Smooth muscle cell (in vitro differentiated cells): Measurements from ENCODE around the gene SPRR5. TPM values are rescaled to one million over a fixed set of nuclear protein-coding genes. Genes with fewer than 3 reads are reported as not detected.

Experiments used
- DNase-seq: peaks from one replicate; lab custom pipeline; 2025; ENCODE audit not compliant: unreplicated experiment; lab: John Stamatoyannopoulos, UW
- H2AFZ ChIP-seq: fragments of 200-600 bp; sonication (generic); 2 replicates; pipeline ENCODE4 v1.6.0; 2016; ENCODE audit warnings: antibody characterized with exemption, low read depth, mild to moderate bottlenecking
- H3F3A ChIP-seq: fragments of 200-600 bp; sonication (generic); 2 replicates; pipeline ENCODE4 v1.6.0; 2017; ENCODE audit warnings: antibody characterized with exemption, low read depth
- H3K27ac ChIP-seq: fragments of 200-600 bp; sonication (generic); 2 replicates; pipeline ENCODE4 v1.5.1; 2016; ENCODE audit warnings: low read depth, mild to moderate bottlenecking
- H3K27me3 ChIP-seq: fragments of 200-600 bp; sonication (generic); 2 replicates; pipeline ENCODE4 v1.6.1; 2016; ENCODE audit warnings: low read depth, mild to moderate bottlenecking
- H3K36me3 ChIP-seq: fragments of 200-600 bp; sonication (generic); 2 replicates; pipeline ENCODE4 v1.5.1; 2016; ENCODE audit warnings: low read depth
- H3K4me1 ChIP-seq: fragments of 200-600 bp; sonication (generic); 2 replicates; pipeline ENCODE4 v1.5.1; 2016; ENCODE audit warnings: low read depth
- H3K4me2 ChIP-seq: fragments of 200-600 bp; sonication (generic); 2 replicates; pipeline ENCODE4 v1.6.0; 2016; ENCODE audit warnings: mild to moderate bottlenecking
- H3K4me3 ChIP-seq: fragments of 200-600 bp; sonication (generic); 2 replicates; pipeline ENCODE4 v1.5.1; 2016; ENCODE audit warnings: mild to moderate bottlenecking
- H3K79me2 ChIP-seq: fragments of 200-600 bp; sonication (generic); 2 replicates; pipeline ENCODE4 v1.6.0; 2016; ENCODE audit warnings: low read depth, mild to moderate bottlenecking
- H3K9ac ChIP-seq: fragments of 200-600 bp; sonication (generic); 2 replicates; pipeline ENCODE4 v1.6.0; 2016; ENCODE audit warnings: low read depth
- H3K9me3 ChIP-seq: fragments of 200-600 bp; sonication (generic); replicated peaks from 2 replicates; pipeline ENCODE4 v1.5.1; 2016; ENCODE audit warnings: low read depth
- H4K20me1 ChIP-seq: fragments of 200-600 bp; sonication (generic); 2 replicates; pipeline ENCODE4 v1.6.0; 2016; ENCODE audit warnings: low read depth
- CTCF ChIP-seq: fragments of 200-600 bp; sonication (generic); IDR thresholded peaks from 2 replicates; pipeline ENCODE4 v1.5.1; 2017; ENCODE audit warnings: borderline replicate concordance, mild to moderate bottlenecking, antibody characterized with exemption; ENCODE audit not compliant: insufficient read depth, poor library complexity, severe bottlenecking
- WGBS: methylation state at CpG from one replicate; pipeline ENCODE4 v1.1.7; 2016; ENCODE audit warnings: low lambda C conversion rate; 5-methylcytosine and 5-hydroxymethylcytosine counted together
- polyA plus RNA-seq: library from polyadenylated mRNA; unstranded; fragments of >200 nt; fragmentation: Nextera tagmentation; extraction: Ambion mirVana; gene quantifications from 2 replicates; pipeline ENCODE4 v1.2.1, GENCODE V29; 2016
- small RNA-seq: library from RNA; depleted of rRNA; stranded (forward); fragments of <200 nt; gene quantifications from one replicate; pipeline ENCODE3, GENCODE V24; 2014
- total RNA-seq: library from RNA; depleted of rRNA; stranded (reverse); fragments of >200 nt; gene quantifications from 2 replicates; pipeline ENCODE4 v1.2.3, GENCODE V29; 2014

The SPRR5 gene
- total and polyA plus RNA-seq, 2 experiments from 2014 or later, result 3.2 TPM; not detected in 1

GRCh38 chr1:152996633-152997400 is 49.8 kb downstream of the SPRR5 start:
- no peaks in the 10 kb centered on the region for H3F3A ChIP-seq

DNA sequence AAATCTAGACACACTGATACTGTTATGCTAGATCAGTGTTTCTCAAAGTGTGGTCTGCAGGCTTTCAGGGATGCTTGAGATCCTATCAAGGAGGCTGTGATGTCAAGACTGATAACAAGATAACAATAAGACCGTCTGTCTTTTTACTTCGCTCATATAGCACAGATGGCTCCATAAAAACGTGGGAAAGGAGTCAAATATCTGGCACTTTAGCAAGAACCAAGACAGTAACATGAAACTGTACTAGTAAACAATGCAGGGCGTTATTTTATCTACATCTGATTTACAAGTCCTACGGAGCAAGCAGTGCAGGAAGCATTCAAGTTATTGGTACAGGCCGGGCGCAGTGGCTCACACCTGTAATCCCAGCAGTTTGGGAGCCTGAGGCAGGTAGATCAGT is 50.9 kb downstream of the SPRR5 start:
- WGBS, result 52% methylated on average over 7 of the region's 7 CpGs
- no peak for TF ChIP-seq CTCF
- H3K9me3 ChIP-seq, result no peaks in the 10 kb centered on the region
- no peaks in the 10 kb centered on the region for H3F3A ChIP-seq
- no peaks in the 10 kb centered on the region for H4K20me1 ChIP-seq
- H3K4me3 ChIP-seq, result no peak overlapping the region
- no peaks in the 10 kb centered on the region for H3K36me3 ChIP-seq
- no peaks in the 10 kb centered on the region for H3K79me2 ChIP-seq
- DNase-seq, result no peak
- H3K4me1 ChIP-seq, result no peaks in the 10 kb centered on the region
- no peak overlapping the region for H2AFZ ChIP-seq
- no peak overlapping the region for H3K27ac ChIP-seq
- H3K27me3 ChIP-seq, result no peaks in the 10 kb centered on the region
- H3K4me2 ChIP-seq, result no peak overlapping the region
- no peak overlapping the region for H3K9ac ChIP-seq

More at GRCh38 chr1:152996633-152997400, 49.8 kb downstream of the SPRR5 start:
- 42% methylated on average over 5 of the region's 5 CpGs for whole genome bisulfite sequencing
- Histone ChIP-seq H3K36me3 (no peaks in the 10 kb centered on the region), H3K4me1 (no peaks in the 10 kb centered on the region), H3K79me2 (no peaks in the 10 kb centered on the region), H3K4me2 (no peak overlapping the region), H3K9me3 (no peaks in the 10 kb centered on the region), H3K4me3 (no peak overlapping the region), H3K27me3 (no peaks in the 10 kb centered on the region), H2AFZ (no peak overlapping the region), H3K27ac (no peak overlapping the region), H3K9ac (no peak overlapping the region), H4K20me1 (no peaks in the 10 kb centered on the region)
- no peak for TF ChIP-seq CTCF
- DNase-seq, result no peak

DNA sequence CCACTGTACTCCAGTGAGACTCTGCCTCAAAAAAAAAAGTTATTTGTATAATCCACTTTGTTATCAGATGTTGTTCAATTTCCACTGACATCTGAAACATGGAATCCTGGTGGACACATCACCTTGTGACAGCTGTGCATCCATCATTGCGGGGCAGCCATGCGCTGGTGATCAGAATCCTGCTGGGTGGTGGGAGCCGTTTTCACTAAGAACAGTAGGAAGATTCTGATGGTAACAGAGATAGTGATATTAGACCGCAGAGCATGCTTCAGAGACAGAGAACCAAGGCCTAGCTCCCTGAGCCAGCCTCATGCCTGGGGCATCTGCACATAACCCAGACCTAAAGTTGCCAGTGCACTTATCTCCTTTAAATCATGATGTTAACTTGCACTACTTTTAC is 51.5 kb downstream of the SPRR5 start:
- H3K9ac ChIP-seq, result no peak overlapping the region
- H4K20me1 ChIP-seq, result no peaks in the 10 kb centered on the region
- WGBS, result 71% methylated on average over 4 of the region's 4 CpGs

More for the DNA sequence above, 51.5 kb downstream of the SPRR5 start:
- H2AFZ ChIP-seq, result no peak overlapping the region
- H3K4me1 ChIP-seq, result no peaks in the 10 kb centered on the region
- no peaks in the 10 kb centered on the region for H3K36me3 ChIP-seq
- H3K4me3 ChIP-seq, result no peak overlapping the region
- no peak for DNase-seq
- H3K79me2 ChIP-seq, result no peaks in the 10 kb centered on the region
- no peaks in the 10 kb centered on the region for H3K9me3 ChIP-seq
- no peaks in the 10 kb centered on the region for H3K27me3 ChIP-seq
- no peak overlapping the region for H3K27ac ChIP-seq
- H3F3A ChIP-seq, result no peaks in the 10 kb centered on the region
- H3K4me2 ChIP-seq, result no peak overlapping the region
- no peak for TF ChIP-seq CTCF

Small RNA genes within 50 kb of the gene (small RNA-seq; reads per million reads assigned to genes)
- not detected for gene SPRR1A

Other genes starting within 250 kb of the SPRR5 start
- gene LCE2A, start 248.9 kb upstream of the SPRR5 start, total RNA-seq, result not detected in 2 replicates
- not detected in 2 replicates for gene LCE2A, start 248.9 kb upstream of the SPRR5 start, polyA plus RNA-seq
- gene LCE4A, start 239.0 kb upstream of the SPRR5 start, total RNA-seq, result not detected in 2 replicates
- not detected in 2 replicates for gene LCE4A, start 239.0 kb upstream of the SPRR5 start, polyA plus RNA-seq
- gene KPRP, start 189.2 kb upstream of the SPRR5 start, total RNA-seq, result not detected in 2 replicates
- gene KPRP, start 189.2 kb upstream of the SPRR5 start, polyA plus RNA-seq, result not detected in 2 replicates
- not detected in 2 replicates for gene LCE1F, start 172.1 kb upstream of the SPRR5 start, total RNA-seq
- gene LCE1F, start 172.1 kb upstream of the SPRR5 start, polyA plus RNA-seq, result not detected in 2 replicates
- gene LCE1E, start 160.9 kb upstream of the SPRR5 start, total RNA-seq, result not detected in 2 replicates
- not detected in 2 replicates for gene LCE1E, start 160.9 kb upstream of the SPRR5 start, polyA plus RNA-seq
- gene LCE1D, start 150.5 kb upstream of the SPRR5 start, total RNA-seq, result not detected in 2 replicates
- not detected in 2 replicates for gene LCE1D, start 150.5 kb upstream of the SPRR5 start, polyA plus RNA-seq
- not detected in 2 replicates for gene LCE1C, start 140.6 kb upstream of the SPRR5 start, total RNA-seq
- not detected in 2 replicates for gene LCE1C, start 140.6 kb upstream of the SPRR5 start, polyA plus RNA-seq
- not detected in 2 replicates for gene LCE1B, start 135.2 kb upstream of the SPRR5 start, total RNA-seq
- not detected in 2 replicates for gene LCE1B, start 135.2 kb upstream of the SPRR5 start, polyA plus RNA-seq
- not detected in 2 replicates for gene LCE1A, start 119.7 kb upstream of the SPRR5 start, total RNA-seq
- gene LCE1A, start 119.7 kb upstream of the SPRR5 start, polyA plus RNA-seq, result not detected in 2 replicates
- gene LCE6A, start 104.3 kb upstream of the SPRR5 start, total RNA-seq, result not detected in 2 replicates
- not detected in 2 replicates for gene LCE6A, start 104.3 kb upstream of the SPRR5 start, polyA plus RNA-seq
- not detected in 2 replicates for gene LCE7A, start 87.2 kb upstream of the SPRR5 start, total RNA-seq
- gene LCE7A, start 87.2 kb upstream of the SPRR5 start, polyA plus RNA-seq, result not detected in 2 replicates
- gene SMCP, start 68.9 kb upstream of the SPRR5 start, total RNA-seq, result not detected in 2 replicates
- not detected in 2 replicates for gene SMCP, start 68.9 kb upstream of the SPRR5 start, polyA plus RNA-seq
- 0.67 and 0.94 TPM in 2 replicates for gene IVL, start 38.7 kb upstream of the SPRR5 start, total RNA-seq
- 0.45 and 0.47 TPM in 2 replicates for gene IVL, start 38.7 kb upstream of the SPRR5 start, polyA plus RNA-seq
- gene SPRR4, start 23.4 kb downstream of the SPRR5 start, total RNA-seq, result 5.9 TPM in 1 of 2 replicates, not detected in the other
- 0.43 TPM in 1 of 2 replicates, not detected in the other for gene SPRR4, start 23.4 kb downstream of the SPRR5 start, polyA plus RNA-seq
- not detected in 2 replicates for gene SPRR1A, start 36.9 kb downstream of the SPRR5 start, total RNA-seq
- gene SPRR1A, start 36.9 kb downstream of the SPRR5 start, polyA plus RNA-seq, result 14.9 and 18.0 TPM in 2 replicates
- gene SPRR3, start 54.5 kb downstream of the SPRR5 start, total RNA-seq, result 55.2 and 107 TPM in 2 replicates
- gene SPRR3, start 54.5 kb downstream of the SPRR5 start, polyA plus RNA-seq, result 15.3 and 24.9 TPM in 2 replicates
- 23.8 and 46.5 TPM in 2 replicates for gene SPRR1B, start 84.0 kb downstream of the SPRR5 start, total RNA-seq
- gene SPRR1B, start 84.0 kb downstream of the SPRR5 start, polyA plus RNA-seq, result 38.0 and 82.8 TPM in 2 replicates
- gene SPRR2D, start 93.9 kb downstream of the SPRR5 start, total RNA-seq, result 8.8 and 12.4 TPM in 2 replicates
- 8.1 and 16.9 TPM in 2 replicates for gene SPRR2D, start 93.9 kb downstream of the SPRR5 start, polyA plus RNA-seq
- gene SPRR2A, start 110.3 kb downstream of the SPRR5 start, total RNA-seq, result not detected in 2 replicates
- gene SPRR2A, start 110.3 kb downstream of the SPRR5 start, polyA plus RNA-seq, result 0.45 and 1.5 TPM in 2 replicates
- gene SPRR2B, start 124.4 kb downstream of the SPRR5 start, total RNA-seq, result not detected in 2 replicates
- 2.8 TPM in 1 of 2 replicates, not detected in the other for gene SPRR2B, start 124.4 kb downstream of the SPRR5 start, polyA plus RNA-seq
- 1.4 TPM in 1 of 2 replicates, not detected in the other for gene SPRR2E, start 147.3 kb downstream of the SPRR5 start, total RNA-seq
- 2.7 and 8.5 TPM in 2 replicates for gene SPRR2E, start 147.3 kb downstream of the SPRR5 start, polyA plus RNA-seq
- gene SPRR2F, start 166.3 kb downstream of the SPRR5 start, total RNA-seq, result not detected in 2 replicates
- gene SPRR2F, start 166.3 kb downstream of the SPRR5 start, polyA plus RNA-seq, result not detected in 2 replicates
- gene SPRR2G, start 203.7 kb downstream of the SPRR5 start, total RNA-seq, result 22.0 and 39.7 TPM in 2 replicates
- 35.4 and 103 TPM in 2 replicates for gene SPRR2G, start 203.7 kb downstream of the SPRR5 start, polyA plus RNA-seq